Endothelial cell of umbilical vein (primary cell): ENCODE results near the gene METTL27. TPM values are rescaled to one million over a fixed set of nuclear protein-coding genes. Genes with fewer than 3 reads are reported as not detected.

Experiments used
- BruUV-seq: library from RNA; stranded (reverse); fragments of 400-500 nt; replicated peaks from 2 replicates; lab custom pipeline; 2021; lab: Mats Ljungman, UMichigan
- CTCF ChIA-PET: fragments of 300-600, 350-600 bp; sonication (Branson Sonifier 250); formaldehyde crosslinking; loops from one replicate; lab custom pipeline; 2021; ENCODE audit warnings: antibody characterized with exemption, inconsistent platforms; lab: Charles Lee
- POLR2A ChIA-PET: fragments of 300-600, 350-600 bp; sonication (Branson Sonifier 250); formaldehyde crosslinking; loops from one replicate; lab custom pipeline; 2021; ENCODE audit warnings: antibody characterized with exemption, inconsistent platforms; lab: Charles Lee
- DNase-seq: peaks from one replicate; pipeline ENCODE4 v3.0.0-alpha.2; 2011; ENCODE audit warnings: low read depth, low spot score
- FAIRE-seq: peaks from 2 replicates; lab custom pipeline; 2011; peaks lifted over from hg19 to GRCh38; lab: Jason Lieb, UNC
- H2AFZ ChIP-seq: 2 replicates; pipeline ENCODE4 v1.6.0; 2012; ENCODE audit warnings: low read depth, low read length, control low read depth, inconsistent platforms
- H3K27ac ChIP-seq: 2 replicates; pipeline ENCODE4 v1.5.1; 2011; ENCODE audit warnings: low read depth, mild to moderate bottlenecking, control low read depth, low read length, moderate library complexity; ENCODE audit not compliant: insufficient read depth
- H3K27me3 ChIP-seq, 2 experiments: 2 replicates each; pipeline versions ENCODE4 v1.6.0 to v1.6.1; 2011; ENCODE audit warnings: low read length in 2 of 2, mixed read lengths in 1 of 2; ENCODE audit not compliant: control insufficient read depth in 2 of 2, insufficient read depth in 2 of 2
- H3K36me3 ChIP-seq, 2 experiments: 2 replicates in 1 of 2; 3 replicates in 1 of 2; pipeline ENCODE4 v1.5.1; 2011; ENCODE audit warnings: low read length in 2 of 2, mild to moderate bottlenecking in 1 of 2, moderate library complexity in 1 of 2; ENCODE audit not compliant: control insufficient read depth in 2 of 2, insufficient read depth in 2 of 2; ENCODE audit errors: extremely low read depth in 1 of 2
- H3K4me1 ChIP-seq: 3 replicates; pipeline ENCODE4 v1.5.1; 2011; ENCODE audit warnings: mild to moderate bottlenecking, low read length; ENCODE audit not compliant: control insufficient read depth, insufficient read depth; ENCODE audit errors: extremely low read depth
- H3K4me2 ChIP-seq: 2 replicates; pipeline ENCODE4 v1.6.1; 2011; ENCODE audit warnings: low read length, control low read depth, mixed read lengths; ENCODE audit not compliant: insufficient read depth
- H3K4me3 ChIP-seq, 3 experiments: fragments of 200-600 bp in 1 of 3; sonication (generic), shearing (Covaris generic) in 1 of 3; replicated peaks in 1 of 3; 2 replicates each; pipeline ENCODE4 v1.5.1; 2011 to 2016; ENCODE audit warnings: control low read depth in 3 of 3, low read length in 3 of 3, mild to moderate bottlenecking in 2 of 3, inconsistent platforms in 1 of 3, low read depth in 1 of 3, moderate library complexity in 1 of 3; ENCODE audit not compliant: insufficient read depth in 1 of 3
- H3K79me2 ChIP-seq: 2 replicates; pipeline ENCODE4 v1.6.0; 2012; ENCODE audit warnings: low read length, inconsistent platforms; ENCODE audit not compliant: control insufficient read depth, insufficient read depth
- H3K9ac ChIP-seq: replicated peaks from 2 replicates; pipeline ENCODE3; 2011; ENCODE audit warnings: low read length, control low read depth; ENCODE audit not compliant: insufficient read depth; ENCODE audit errors: extremely low read depth
- H3K9me1 ChIP-seq: replicated peaks from 3 replicates; pipeline ENCODE4 v1.6.0; 2011; ENCODE audit warnings: mild to moderate bottlenecking, low read length; ENCODE audit not compliant: control insufficient read depth, insufficient read depth; ENCODE audit errors: extremely low read depth
- H3K9me3 ChIP-seq: replicated peaks from 2 replicates; pipeline ENCODE4 v1.5.1; 2012; ENCODE audit warnings: low read length, inconsistent platforms; ENCODE audit not compliant: control insufficient read depth, insufficient read depth
- H4K20me1 ChIP-seq: replicated peaks from 2 replicates; pipeline ENCODE3; 2011; ENCODE audit warnings: mild to moderate bottlenecking, low read length; ENCODE audit not compliant: control insufficient read depth, insufficient read depth; ENCODE audit errors: extremely low read depth
- CTCF ChIP-seq, 2 donors: IDR thresholded peaks; 1 replicate in 1 of 2; 2 replicates in 1 of 2; pipeline ENCODE4 v1.5.1; 2011; ENCODE audit warnings: low read length in 2 of 2, mild to moderate bottlenecking in 2 of 2, moderate library complexity in 2 of 2, control low read depth in 1 of 2, inconsistent platforms in 1 of 2, low read depth in 1 of 2; ENCODE audit not compliant: insufficient read depth in 1 of 2; ENCODE audit errors: extremely low read depth in 1 of 2
- EZH2 ChIP-seq: IDR thresholded peaks from 2 replicates; pipeline ENCODE4 v1.6.1; 2012; ENCODE audit warnings: borderline replicate concordance, low read depth, mild to moderate bottlenecking, moderate library complexity, low read length, inconsistent platforms; ENCODE audit not compliant: severe bottlenecking
- FOS ChIP-seq: IDR thresholded peaks from 2 replicates; pipeline ENCODE4 v1.6.1; 2011; ENCODE audit warnings: mild to moderate bottlenecking, low read length, moderate library complexity, borderline replicate concordance; ENCODE audit not compliant: insufficient read depth
- GATA2 ChIP-seq: IDR thresholded peaks from 2 replicates; pipeline ENCODE4 v1.7.0; 2011; ENCODE audit warnings: low read depth, mild to moderate bottlenecking, moderate library complexity, mixed read lengths, low read length; ENCODE audit not compliant: insufficient read length, insufficient read depth
- JUN ChIP-seq: IDR thresholded peaks from 2 replicates; pipeline ENCODE4 v1.6.1; 2011; ENCODE audit warnings: borderline replicate concordance, low read depth; ENCODE audit not compliant: insufficient read length, insufficient read depth
- MAX ChIP-seq: IDR thresholded peaks from 2 replicates; pipeline ENCODE4 v1.6.1; 2011; ENCODE audit not compliant: insufficient read depth, insufficient read length
- MYC ChIP-seq: IDR thresholded peaks from one replicate; pipeline ENCODE4 v1.6.1; 2011; ENCODE audit warnings: mild to moderate bottlenecking, low read depth, low read length
- POLR2A ChIP-seq: IDR thresholded peaks from 2 replicates; pipeline ENCODE4 v1.6.1; 2012; ENCODE audit warnings: low read depth, mild to moderate bottlenecking, control low read depth, low read length
- POLR2AphosphoS5 ChIP-seq: IDR thresholded peaks from 2 replicates; pipeline ENCODE4 v1.6.1; 2012; ENCODE audit warnings: low read depth, mild to moderate bottlenecking, control low read depth, low read length, moderate library complexity; ENCODE audit not compliant: insufficient read depth
- dilution Hi-C: fragments of 300-500 bp; cut with MboI; formaldehyde crosslinking; loops from one replicate; pipeline ENCODE4 v1.15.0; 2019; ENCODE audit warnings: low sequenced_read_pairs; ENCODE audit not compliant: extremely low pct_ligation_motif_present
- intact Hi-C: fragments of 100-400 bp; cut with micrococcal nuclease; formaldehyde crosslinking; loops from one replicate; pipeline ENCODE4 v1.10.0; 2022
- polyA plus RNA-seq, 4 experiments: library from polyadenylated mRNA; depleted of rRNA in 3 of 4; stranded (reverse) in 3 of 4; unstranded in 1 of 4; fragments of >200 nt; gene quantifications; 2 replicates each; pipeline versions ENCODE4 v1.2.1 to v1.2.3, GENCODE V29; 2011 to 2012; ENCODE audit warnings: missing spikeins in 1 of 4
- total RNA-seq: library from RNA; stranded (reverse); gene quantifications from 2 replicates; pipeline ENCODE4 v1.2.3, GENCODE V29; 2021

Gene METTL27
- total and polyA plus RNA-seq, 2 donors (not counting 3 experiments of a cell fraction or from before 2014, with no cell fraction given): 6.9 to 10.8 TPM

- dilution Hi-C loops (no loop called here), intact Hi-C loops (loop anchor here (1.0 to 2.0 kb wide), 5 partner anchors 113 to 526 kb away; no protein-coding TSS in a partner anchor)
- Histone ChIP-seq H3K9me1 (no peaks in the 10 kb centered on the region), H3K36me3 (no peaks in the 10 kb centered on the region), H3K27me3 (no peaks in the 10 kb centered on the region), H3K4me1 (no peaks in the 10 kb centered on the region), H3K4me3 (no peak overlapping the region), H3K27ac (no peak overlapping the region), H3K9me3 (no peaks in the 10 kb centered on the region), H2AFZ (no peak overlapping the region), H4K20me1 (no peaks in the 10 kb centered on the region), H3K9ac (no peak overlapping the region), H3K4me2 (no peak overlapping the region), H3K79me2 (no peaks in the 10 kb centered on the region)
- CTCF ChIA-PET: interaction anchor here (0.6 to 4.7 kb wide), 14 partner anchors 9 to 535 kb away, joined by 3 to 105 read pairs (median 6); partner anchors contain the start of genes ELN and LIMK1
- no peak for DNase-seq
- POLR2A ChIA-PET: no interaction called here
- TF ChIP-seq CTCF (IDR thresholded peaks at IDR 0.05; ENCODE audit: extremely low read depth in 1 of 2, insufficient read depth in 1 of 2, low read depth in 1 of 2, low read length in 2 of 2) (no peak), MYC (no peak), GATA2 (no peak), POLR2AphosphoS5 (no peak), POLR2A (no peak), EZH2 (no peak), JUN (no peak), MAX (no peak), FOS (no peak)
- no TSS peak for BruUV-seq
- FAIRE-seq: no peak
Observed at GRCh38 chr7:73866446-73866767, 24.1 kb upstream of the METTL27 start.
